GM13977 (cell line): Measurements from ENCODE around the gene FAM78A.

Experiments used
- DNase-seq: peaks from one replicate; pipeline ENCODE4 v3.0.0; 2012; ENCODE audit warnings: low spot score
- CTCF ChIP-seq: IDR thresholded peaks from 2 replicates; pipeline ENCODE4 v1.5.1; 2012; ENCODE audit warnings: mild to moderate bottlenecking, control low read depth; ENCODE audit not compliant: insufficient read depth; ENCODE audit errors: extremely low read depth, missing control alignments
- in situ Hi-C: fragments of 300-500 bp; cut with MboI; formaldehyde crosslinking; loops from one replicate; pipeline ENCODE4 v1.12.0; 2022; ENCODE audit warnings: low sequenced_read_pairs, low pct_unique_long_range_greater_than_20kb, mixed read lengths, inconsistent platforms; ENCODE audit not compliant: unreplicated experiment

Gene FAM78A

GRCh38 chr9:131259916-131260597, 16.3 kb downstream of the FAM78A start:
- in situ Hi-C loops, result no loop called here
- TF ChIP-seq CTCF, result no peak
- DNase-seq, result no peak

- no peak for DNase-seq
- in situ Hi-C loops, result no loop called here
- TF ChIP-seq CTCF, result no peak
These were observed 16.8 kb downstream of the FAM78A start for GRCh38 chr9:131259432-131259898.

- no peak for TF ChIP-seq CTCF
- DNase-seq, result no peak
- in situ Hi-C loops, result no loop called here
These were observed 17.4 kb downstream of the FAM78A start for GRCh38 chr9:131258698-131259431.

GRCh38 chr9:131258186-131258585, 18.1 kb downstream of the FAM78A start:
- in situ Hi-C loops, result no loop called here
- DNase-seq, result no peak
- no peak for TF ChIP-seq CTCF

GRCh38 chr9:131257266-131258025, 18.9 kb downstream of the FAM78A start:
- no peak for TF ChIP-seq CTCF
- in situ Hi-C loops, result no loop called here
- no peak for DNase-seq

GRCh38 chr9:131255676-131256197, 20.6 kb downstream of the FAM78A start:
- no peak for TF ChIP-seq CTCF
- in situ Hi-C loops, result no loop called here
- no peak for DNase-seq
